Pancreas (tissue), 10 donors: Measurements from ENCODE around the gene CCNK. TPM values are rescaled to one million over a fixed set of nuclear protein-coding genes. Genes with fewer than 3 reads are reported as not detected.
A peak's percentile ranks its signal among the peaks of the same experiment; 100 is the strongest.

Experiments
- ATAC-seq, 4 donors: fragments of 200-7000 bp; cut with Tn5 transposase; one replicate each; pipeline versions ENCODE4 v1.8.0 to v1.9.1; 2020; ENCODE audit warnings: mild to moderate bottlenecking in 4 of 4, moderate library complexity in 4 of 4
- DNase-seq, 6 donors: peaks; one replicate each; pipeline ENCODE4 v3.0.0-alpha.2; 2020
- FAIRE-seq: peaks from 2 replicates; lab custom pipeline; 2012; peaks lifted over from hg19 to GRCh38; lab: Jason Lieb, UNC
- H3K27ac ChIP-seq, 4 donors: fragments of 200-600 bp; sonication (generic); 1 replicate in 3 of 4; 2 replicates in 1 of 4; pipeline versions ENCODE4 v1.5.0 to v1.8.0; 2020
- H3K27me3 ChIP-seq, 4 donors: fragments of 200-600 bp; one replicate each; pipeline ENCODE4 v1.8.0; 2021
- H3K36me3 ChIP-seq, 3 donors: fragments of 200-600 bp; sonication (generic) in 1 of 3; one replicate each; pipeline versions ENCODE4 v1.5.0 to v1.8.0; 2020 to 2021
- H3K4me1 ChIP-seq, 3 donors: fragments of 200-600 bp; one replicate each; pipeline ENCODE4 v1.8.0; 2021
- H3K4me3 ChIP-seq, 4 donors: fragments of 200-600 bp; sonication (generic) in 2 of 4; one replicate each; pipeline versions ENCODE4 v1.5.0 to v1.8.0; 2020 to 2021
- H3K9me3 ChIP-seq, 4 donors: fragments of 200-600 bp; one replicate each; pipeline ENCODE4 v1.8.0; 2021
- whole genome bisulfite sequencing, 2 donors: extraction: QIAGEN DNeasy Blood & Tissue Kit; methylation state at CpG; one replicate each; pipeline ENCODE4 v1.1.7; 2013; 5-methylcytosine and 5-hydroxymethylcytosine counted together
- intact Hi-C, 3 donors: fragments of 100-400 bp; cut with DNase I; formaldehyde crosslinking; loops; one replicate each; pipeline versions ENCODE4 v1.11.1 to v1.14.2; 2022
- polyA plus RNA-seq, 2 donors: library from polyadenylated mRNA; stranded (reverse); fragments of 200-250 nt; gene quantifications; one replicate each; pipeline ENCODE4 v1.2.3, GENCODE V29; 2013
- total RNA-seq, 6 donors: library from RNA; stranded (reverse); fragmentation: NEBNext Ultra II Directional in 4 of 6; extraction: Animal tissue kit (Norgen Biotek cat#: 25700) in 4 of 6; gene quantifications; one replicate each; pipeline versions ENCODE4 v1.2.1 to v1.2.4, GENCODE V29; 2021 to 2023
- TF ChIP-seq, protein P1 (sequence below), 4 donors: fragments of 200-600 bp; sonication (generic) in 3 of 4; IDR thresholded peaks; one replicate each; pipeline versions ENCODE4 v1.5.0 to v1.8.0; 2021; ENCODE audit warnings: antibody characterized with exemption in 4 of 4
- donor health status: healthy with polysubstance abuse.
- donor health status: DM: no; HTN: no; CAD: no; lungs with moderate emphysema.
- donor health status: DM: no; HTN: no; CAD: no.
- donor health status: control.
- donor health status: control.
- donor health status: Bipolar disorder and iron deficiency.
- donor health status: DM: yes; HTN: yes; CAD: no.
- donor health status: DM: no; HTN: no; CAD: no.
- donor health status: DM: no; HTN: no; CAD: no.
- donor health status: DM: yes; HTN: yes; CAD: no.

CCNK gene
- total and polyA plus RNA-seq, 8 donors = 7.9 to 23.4 (median 14.5) TPM

DNA sequence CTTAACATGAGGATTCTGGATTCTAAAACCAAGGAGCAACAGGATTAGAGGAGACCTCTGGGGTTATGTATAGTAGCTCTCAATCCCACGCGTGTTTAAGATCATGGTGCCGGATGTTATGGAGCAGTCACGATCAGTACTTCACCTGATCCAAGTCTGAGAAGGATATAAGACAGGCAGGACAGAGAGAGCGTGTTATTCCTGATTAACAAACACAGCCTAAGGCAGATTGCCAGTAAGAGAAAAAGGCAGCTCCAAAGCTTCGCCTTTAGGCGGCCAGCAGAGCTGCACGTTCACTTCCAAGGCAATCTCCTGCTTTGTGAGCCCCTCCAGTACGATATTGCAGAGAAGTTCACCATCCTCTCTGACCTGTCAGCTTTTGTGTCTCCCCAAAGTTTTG, 6.0 kb upstream of the CCNK start:
- H3K27ac ChIP-seq = no peak overlapping the region
- peaks cover 13 to 36% (median 25%) of the 10 kb centered on the region in 3 donors for H3K4me1 ChIP-seq
- no peaks in the 10 kb centered on the region for H3K27me3 ChIP-seq
- no peaks in the 10 kb centered on the region for H3K9me3 ChIP-seq
- H3K36me3 ChIP-seq = no peaks in the 10 kb centered on the region
- H3K4me3 ChIP-seq = no peak overlapping the region
- WGBS, 2 donors = 13 to 18% methylated on average over 9 of the region's 9 CpGs
- peak; percentile 30 to 51 (median 44) for ATAC-seq
- intact Hi-C loops = no loop called here
- DNase-seq = no peak
- TF ChIP-seq, protein P1, sequence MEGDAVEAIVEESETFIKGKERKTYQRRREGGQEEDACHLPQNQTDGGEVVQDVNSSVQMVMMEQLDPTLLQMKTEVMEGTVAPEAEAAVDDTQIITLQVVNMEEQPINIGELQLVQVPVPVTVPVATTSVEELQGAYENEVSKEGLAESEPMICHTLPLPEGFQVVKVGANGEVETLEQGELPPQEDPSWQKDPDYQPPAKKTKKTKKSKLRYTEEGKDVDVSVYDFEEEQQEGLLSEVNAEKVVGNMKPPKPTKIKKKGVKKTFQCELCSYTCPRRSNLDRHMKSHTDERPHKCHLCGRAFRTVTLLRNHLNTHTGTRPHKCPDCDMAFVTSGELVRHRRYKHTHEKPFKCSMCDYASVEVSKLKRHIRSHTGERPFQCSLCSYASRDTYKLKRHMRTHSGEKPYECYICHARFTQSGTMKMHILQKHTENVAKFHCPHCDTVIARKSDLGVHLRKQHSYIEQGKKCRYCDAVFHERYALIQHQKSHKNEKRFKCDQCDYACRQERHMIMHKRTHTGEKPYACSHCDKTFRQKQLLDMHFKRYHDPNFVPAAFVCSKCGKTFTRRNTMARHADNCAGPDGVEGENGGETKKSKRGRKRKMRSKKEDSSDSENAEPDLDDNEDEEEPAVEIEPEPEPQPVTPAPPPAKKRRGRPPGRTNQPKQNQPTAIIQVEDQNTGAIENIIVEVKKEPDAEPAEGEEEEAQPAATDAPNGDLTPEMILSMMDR (IDR thresholded peaks at IDR 0.05) = no peak
- no peak for FAIRE-seq

DNA sequence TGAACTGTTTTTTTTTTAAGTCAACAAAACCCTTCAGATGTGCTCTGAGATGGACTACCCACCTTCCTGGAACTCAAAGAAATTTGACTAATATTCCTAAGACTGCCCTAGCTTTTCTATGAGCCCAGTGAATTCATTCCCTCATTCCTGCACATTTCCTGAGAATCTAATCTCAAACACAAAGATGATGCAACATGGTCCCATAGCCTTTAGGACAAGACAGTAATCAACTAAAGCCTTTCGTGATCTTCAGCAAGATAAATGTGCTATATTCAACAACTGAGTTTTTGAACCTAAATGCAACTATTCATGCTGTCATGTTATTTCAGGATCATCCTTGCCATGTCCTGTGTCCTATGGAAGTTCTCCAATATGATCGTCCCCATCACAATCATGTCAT, 5.5 kb upstream of the CCNK start:
- WGBS, 2 donors = 63 to 75% methylated on average over 2 of the region's 2 CpGs
- Histone ChIP-seq H3K27me3 (no peaks in the 10 kb centered on the region), H3K4me1 (peaks cover 13 to 36% (median 25%) of the 10 kb centered on the region in 3 donors), H3K9me3 (no peaks in the 10 kb centered on the region), H3K4me3 (no peak overlapping the region), H3K36me3 (no peaks in the 10 kb centered on the region), H3K27ac (no peak overlapping the region)
- ATAC-seq (no peak), DNase-seq (no peak), FAIRE-seq (no peak)
- TF ChIP-seq, protein P1 (IDR thresholded peaks at IDR 0.05) = no peak
- intact Hi-C loops = no loop called here

DNA sequence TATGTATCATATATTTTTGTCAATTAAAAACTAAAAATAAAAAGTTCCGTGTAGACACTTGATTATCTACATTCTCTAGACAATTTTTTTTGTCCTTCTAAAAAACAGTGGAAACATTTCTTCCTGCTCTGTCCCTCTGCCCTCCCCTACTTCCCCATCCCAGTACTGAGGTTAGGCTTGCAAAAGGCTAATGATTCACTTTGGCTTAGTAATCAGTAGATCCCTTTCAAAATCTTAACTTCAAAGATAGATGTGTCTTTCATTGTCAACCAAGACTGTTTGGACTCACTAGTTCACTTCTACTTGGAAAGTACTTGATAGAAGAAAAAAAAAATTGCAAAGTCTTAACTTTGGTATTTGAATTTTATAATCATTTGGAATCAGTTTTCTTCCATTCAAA, 4.3 kb upstream of the CCNK start:
- Histone ChIP-seq H3K27me3 (no peaks in the 10 kb centered on the region), H3K9me3 (no peaks in the 10 kb centered on the region), H3K27ac (no peak overlapping the region), H3K36me3 (no peaks in the 10 kb centered on the region), H3K4me3 (no peak overlapping the region), H3K4me1 (peaks cover 13 to 36% (median 25%) of the 10 kb centered on the region in 3 donors)
- TF ChIP-seq, protein P1 (IDR thresholded peaks at IDR 0.05) = no peak
- DNase-seq (no peak), FAIRE-seq (no peak), ATAC-seq (no peak)
- 26 to 31% methylated on average over 1 of the region's 1 CpG for WGBS, 2 donors
- intact Hi-C loops = no loop called here

DNA sequence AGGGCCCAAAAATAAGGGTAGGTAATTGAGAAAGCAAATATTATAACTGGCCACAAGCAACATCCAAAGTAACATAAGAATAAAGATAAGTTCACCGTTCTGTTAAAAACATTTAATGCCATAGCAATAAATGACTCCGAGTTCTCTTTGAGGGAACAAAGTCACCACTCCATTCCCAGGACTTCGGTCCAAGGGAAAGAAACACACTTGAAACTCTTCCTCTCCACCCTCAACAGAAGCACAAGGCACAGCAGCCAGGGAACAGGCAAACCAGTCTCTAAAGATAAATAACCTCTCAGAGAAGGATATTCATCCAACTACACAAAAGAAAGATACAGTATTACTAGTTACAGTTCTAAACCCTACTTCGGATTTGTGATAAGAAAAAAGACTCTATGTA, 3.1 kb upstream of the CCNK start:
- no peaks in the 10 kb centered on the region for H3K36me3 ChIP-seq
- 41 to 42% methylated on average over 4 of the region's 4 CpGs for WGBS, 2 donors
- peaks cover 20 to 48% (median 33%) of the 10 kb centered on the region in 3 donors for H3K4me1 ChIP-seq
- no peaks in the 10 kb centered on the region for H3K9me3 ChIP-seq
- TF ChIP-seq, protein P1 (IDR thresholded peaks at IDR 0.05) = no peak
- DNase-seq (no peak), ATAC-seq (no peak), FAIRE-seq (no peak)
- no peak overlapping the region for H3K27ac ChIP-seq
- H3K27me3 ChIP-seq = no peaks in the 10 kb centered on the region
- intact Hi-C loops = no loop called here
- no peak overlapping the region for H3K4me3 ChIP-seq

DNA sequence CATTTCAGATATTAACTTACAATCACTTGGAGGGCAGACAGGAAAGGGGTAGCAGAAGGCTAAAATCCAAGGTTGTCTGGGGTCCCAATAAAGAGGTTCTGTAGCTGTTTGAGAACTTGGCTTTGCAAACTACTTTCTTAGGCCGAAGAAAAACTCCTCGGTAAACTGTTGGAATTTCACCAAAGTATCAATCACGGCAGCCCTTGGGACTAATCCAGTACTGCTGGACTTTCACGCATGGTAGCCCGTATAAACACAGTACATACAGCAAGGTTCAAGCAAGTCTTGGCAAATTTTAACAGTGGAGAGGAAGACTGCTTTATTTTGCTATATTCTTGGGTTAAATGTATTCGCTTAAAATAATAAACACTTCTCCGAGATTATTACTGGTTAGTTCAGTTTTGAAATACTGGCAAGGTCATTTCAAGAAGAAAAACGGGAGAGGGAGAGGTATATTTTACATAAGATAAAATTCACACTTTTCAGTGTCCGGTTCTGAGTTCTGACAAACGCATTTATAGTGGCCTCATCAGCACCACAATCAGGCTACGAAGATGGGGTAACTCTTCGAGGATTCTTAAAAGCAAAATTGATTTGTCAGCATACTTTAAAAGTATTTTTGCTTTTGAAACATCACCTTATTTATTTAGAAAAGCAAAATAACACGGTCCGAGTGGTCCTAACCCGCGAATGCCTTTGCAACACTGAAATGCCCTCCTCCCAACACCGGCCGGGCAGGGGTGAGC, 1.9 kb upstream of the CCNK start:
- FAIRE-seq (no peak), ATAC-seq (no peak), DNase-seq (no peak)
- peak overlapping the region; percentile 69 to 92 (median 87) for H3K4me3 ChIP-seq
- WGBS, 2 donors = 3% methylated on average over 18 of the region's 18 CpGs
- peak overlapping the region in 3 of 4 donors; percentile 77 to 82 (median 80) for H3K27ac ChIP-seq
- no peaks in the 10 kb centered on the region for H3K27me3 ChIP-seq
- intact Hi-C loops = no loop called here
- TF ChIP-seq, protein P1 (IDR thresholded peaks at IDR 0.05) = no peak
- H3K9me3 ChIP-seq = no peaks in the 10 kb centered on the region
- peaks cover 20 to 55% (median 37%) of the 10 kb centered on the region in 3 donors for H3K4me1 ChIP-seq
- H3K36me3 ChIP-seq = no peaks in the 10 kb centered on the region
